Peyer's patch (tissue), 4 donors: ENCODE measurements around the gene MLXIP.

Experiments used
- POLR2A ChIP-seq, 2 donors: fragments of 450-650 bp; IDR thresholded peaks; one replicate each; pipeline ENCODE4 v1.5.1; 2017; ENCODE audit warnings: antibody characterized with exemption in 2 of 2, mild to moderate bottlenecking in 2 of 2, moderate library complexity in 2 of 2
- TF ChIP-seq, protein P1 (sequence below), 6 experiments: fragments of 450-650 bp in 4 of 6; fragments of 200-600 bp in 2 of 6; sonication (generic) in 1 of 6; IDR thresholded peaks; one replicate each; pipeline ENCODE4 v1.5.1; 2017 to 2019; ENCODE audit warnings: antibody characterized with exemption in 6 of 6, mild to moderate bottlenecking in 3 of 6, moderate library complexity in 1 of 6

DNA sequence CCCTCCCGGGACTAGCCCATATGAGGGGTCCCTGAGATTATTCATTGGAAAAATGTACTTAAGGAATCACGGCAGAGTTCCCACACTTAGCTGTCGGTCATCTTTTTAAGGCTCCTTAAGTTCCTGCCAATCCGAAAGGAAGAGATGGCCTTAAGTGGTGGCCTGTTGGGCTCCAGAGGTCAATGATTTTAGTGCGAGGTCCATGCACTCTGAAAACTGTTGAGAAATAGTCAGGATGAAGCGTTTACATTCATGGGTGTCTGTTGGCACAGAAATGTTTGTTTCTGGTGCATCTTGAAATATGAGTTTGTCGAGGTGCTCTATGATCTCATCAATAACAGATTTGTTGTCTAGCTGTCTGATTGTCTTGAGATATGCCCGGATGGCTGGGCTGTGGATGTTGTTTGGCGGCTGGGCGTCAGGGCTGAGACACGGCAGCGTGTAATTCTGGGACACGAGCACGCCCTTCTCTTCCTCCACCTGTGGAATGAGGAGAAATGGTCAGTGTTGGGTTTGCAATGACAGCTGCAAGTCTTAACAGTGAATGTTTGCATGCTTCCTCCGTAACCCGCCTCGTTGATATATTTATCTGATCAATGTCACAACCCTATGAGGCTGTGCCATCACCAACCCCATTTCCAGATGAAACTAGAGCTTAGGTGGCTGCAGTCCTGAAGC is 93.8 kb downstream of the MLXIP start:
- TF ChIP-seq, protein P1, sequence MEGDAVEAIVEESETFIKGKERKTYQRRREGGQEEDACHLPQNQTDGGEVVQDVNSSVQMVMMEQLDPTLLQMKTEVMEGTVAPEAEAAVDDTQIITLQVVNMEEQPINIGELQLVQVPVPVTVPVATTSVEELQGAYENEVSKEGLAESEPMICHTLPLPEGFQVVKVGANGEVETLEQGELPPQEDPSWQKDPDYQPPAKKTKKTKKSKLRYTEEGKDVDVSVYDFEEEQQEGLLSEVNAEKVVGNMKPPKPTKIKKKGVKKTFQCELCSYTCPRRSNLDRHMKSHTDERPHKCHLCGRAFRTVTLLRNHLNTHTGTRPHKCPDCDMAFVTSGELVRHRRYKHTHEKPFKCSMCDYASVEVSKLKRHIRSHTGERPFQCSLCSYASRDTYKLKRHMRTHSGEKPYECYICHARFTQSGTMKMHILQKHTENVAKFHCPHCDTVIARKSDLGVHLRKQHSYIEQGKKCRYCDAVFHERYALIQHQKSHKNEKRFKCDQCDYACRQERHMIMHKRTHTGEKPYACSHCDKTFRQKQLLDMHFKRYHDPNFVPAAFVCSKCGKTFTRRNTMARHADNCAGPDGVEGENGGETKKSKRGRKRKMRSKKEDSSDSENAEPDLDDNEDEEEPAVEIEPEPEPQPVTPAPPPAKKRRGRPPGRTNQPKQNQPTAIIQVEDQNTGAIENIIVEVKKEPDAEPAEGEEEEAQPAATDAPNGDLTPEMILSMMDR (IDR thresholded peaks at IDR 0.05): no peak
- no peak for TF ChIP-seq POLR2A (IDR thresholded peaks at IDR 0.05)
